Liver (tissue), 9 donors: ENCODE data around the gene CRISPLD2. TPM values are rescaled to one million over a fixed set of nuclear protein-coding genes. Genes with fewer than 3 reads are reported as not detected.

Experiments used
- DNase-seq: peaks from one replicate; pipeline ENCODE4 v3.0.0-alpha.2; 2017; ENCODE audit warnings: low spot score
- H3K27ac ChIP-seq, 2 donors: one replicate each; pipeline ENCODE4 v1.7.0; 2013; ENCODE audit warnings: inconsistent platforms in 2 of 2, low read length in 2 of 2, control low read depth in 1 of 2, low read depth in 1 of 2, mild to moderate bottlenecking in 1 of 2
- H3K27me3 ChIP-seq, 4 donors: one replicate each; pipeline versions ENCODE4 v1.6.1 to v1.7.0; 2013; ENCODE audit warnings: low read length in 3 of 4, inconsistent platforms in 1 of 4, mild to moderate bottlenecking in 1 of 4, moderate library complexity in 1 of 4; ENCODE audit not compliant: control insufficient read depth in 4 of 4, insufficient read depth in 4 of 4
- H3K36me3 ChIP-seq, 4 donors: one replicate each; pipeline versions ENCODE4 v1.6.1 to v1.7.0; 2013; ENCODE audit warnings: low read length in 3 of 4, mild to moderate bottlenecking in 3 of 4, low read depth in 1 of 4, moderate library complexity in 1 of 4; ENCODE audit not compliant: control insufficient read depth in 4 of 4, insufficient read depth in 3 of 4
- H3K4me1 ChIP-seq, 4 donors: one replicate each; pipeline versions ENCODE4 v1.6.1 to v1.7.0; 2013; ENCODE audit warnings: low read length in 3 of 4, mild to moderate bottlenecking in 3 of 4, moderate library complexity in 1 of 4; ENCODE audit not compliant: control insufficient read depth in 4 of 4, insufficient read depth in 4 of 4
- H3K4me3 ChIP-seq, 3 donors: one replicate each; pipeline versions ENCODE4 v1.6.1 to v1.7.0; 2013; ENCODE audit warnings: low read length in 3 of 3, control low read depth in 1 of 3, low read depth in 1 of 3, mild to moderate bottlenecking in 1 of 3
- H3K9ac ChIP-seq, 2 donors: one replicate each; pipeline ENCODE4 v1.7.0; 2013; ENCODE audit warnings: low read length in 2 of 2, mild to moderate bottlenecking in 2 of 2, moderate library complexity in 2 of 2, control low read depth in 1 of 2, low read depth in 1 of 2
- H3K9me3 ChIP-seq, 4 donors: one replicate each; pipeline versions ENCODE4 v1.6.1 to v1.7.0; 2013; ENCODE audit warnings: low read length in 3 of 4; ENCODE audit not compliant: control insufficient read depth in 4 of 4
- EGR1 ChIP-seq, 2 donors: IDR thresholded peaks; 2 replicates each; pipeline ENCODE4 v1.6.1; 2016 to 2018; ENCODE audit warnings: antibody characterized with exemption in 2 of 2, low read depth in 2 of 2
- FOXA1 ChIP-seq: IDR thresholded peaks from 2 replicates; pipeline ENCODE4 v1.6.1; 2016; ENCODE audit warnings: antibody characterized with exemption
- FOXA2 ChIP-seq: IDR thresholded peaks from 2 replicates; pipeline ENCODE4 v1.6.1; 2016; ENCODE audit warnings: antibody characterized with exemption
- GABPA ChIP-seq, 2 donors: IDR thresholded peaks in 1 of 2; conservative IDR thresholded peaks in 1 of 2; 2 replicates each; pipeline ENCODE4 v1.6.1; 2016; ENCODE audit warnings: antibody characterized with exemption in 2 of 2, mild to moderate bottlenecking in 1 of 2, moderate library complexity in 1 of 2
- HNF4A ChIP-seq, 2 donors: conservative IDR thresholded peaks; 2 replicates each; pipeline ENCODE4 v1.6.1; 2016; ENCODE audit warnings: antibody characterized with exemption in 2 of 2, mild to moderate bottlenecking in 2 of 2
- HNF4G ChIP-seq: IDR thresholded peaks from 2 replicates; pipeline ENCODE4 v1.6.1; 2016; ENCODE audit warnings: antibody characterized with exemption
- JUND ChIP-seq, 2 donors: IDR thresholded peaks; 2 replicates each; pipeline ENCODE4 v1.6.1; 2016; ENCODE audit warnings: antibody characterized with exemption in 2 of 2
- RAD21 ChIP-seq, 2 donors: IDR thresholded peaks; 2 replicates each; pipeline ENCODE4 v1.6.1; 2016; ENCODE audit warnings: antibody characterized with exemption in 2 of 2, mild to moderate bottlenecking in 2 of 2
- REST ChIP-seq: IDR thresholded peaks from 2 replicates; pipeline ENCODE4 v1.6.1; 2016; ENCODE audit warnings: antibody characterized with exemption, mild to moderate bottlenecking
- RXRA ChIP-seq, 2 donors: IDR thresholded peaks; 2 replicates each; pipeline ENCODE4 v1.6.1; 2017 to 2018; ENCODE audit warnings: antibody characterized with exemption in 2 of 2, mild to moderate bottlenecking in 1 of 2
- SP1 ChIP-seq: IDR thresholded peaks from 2 replicates; pipeline ENCODE4 v1.6.1; 2018; ENCODE audit warnings: antibody characterized with exemption, mild to moderate bottlenecking
- YY1 ChIP-seq: IDR thresholded peaks from 2 replicates; pipeline ENCODE4 v1.6.1; 2016; ENCODE audit warnings: antibody characterized with exemption, mild to moderate bottlenecking
- WGBS: extraction: QIAGEN DNeasy Blood & Tissue Kit; methylation state at CpG from one replicate; pipeline ENCODE4 v1.1.7; 2013; 5-methylcytosine and 5-hydroxymethylcytosine counted together
- polyA plus RNA-seq, 2 donors: library from polyadenylated mRNA; stranded (reverse) in 1 of 2; unstranded in 1 of 2; fragments of 200-250 nt in 1 of 2; fragments of >200 nt in 1 of 2; fragmentation: Nextera tagmentation in 1 of 2; extraction: Ambion mirVana in 1 of 2; gene quantifications; one replicate each; pipeline versions ENCODE4 v1.2.1 to v1.2.3, GENCODE V29; 2013 to 2015
- total RNA-seq, 2 donors: library from RNA; depleted of rRNA; stranded (reverse); fragments of >200 nt; gene quantifications; one replicate each; pipeline ENCODE4 v1.2.3, GENCODE V29; 2014
- TF ChIP-seq, protein P1 (sequence below): fragments of 150-350 bp; IDR thresholded peaks from 2 replicates; pipeline ENCODE4 v1.5.1; 2017; ENCODE audit warnings: improper control_type of control experiment, low read depth, low read length; ENCODE audit not compliant: missing input control
- TF ChIP-seq, protein P2 (sequence below): IDR thresholded peaks from 2 replicates; pipeline ENCODE4 v1.6.1; 2016; ENCODE audit warnings: antibody characterized with exemption
- TF ChIP-seq, protein P3 (sequence below): IDR thresholded peaks from 2 replicates; pipeline ENCODE4 v1.6.1; 2016; ENCODE audit warnings: antibody characterized with exemption
- donor health status: healthy.
- donor health status: healthy.
- donor health status: healthy.
- donor health status: healthy.
- donor health status: healthy.

Gene CRISPLD2
- total and polyA plus RNA-seq, 4 donors: 2.6 to 14.8 (median 4.1) TPM

DNA sequence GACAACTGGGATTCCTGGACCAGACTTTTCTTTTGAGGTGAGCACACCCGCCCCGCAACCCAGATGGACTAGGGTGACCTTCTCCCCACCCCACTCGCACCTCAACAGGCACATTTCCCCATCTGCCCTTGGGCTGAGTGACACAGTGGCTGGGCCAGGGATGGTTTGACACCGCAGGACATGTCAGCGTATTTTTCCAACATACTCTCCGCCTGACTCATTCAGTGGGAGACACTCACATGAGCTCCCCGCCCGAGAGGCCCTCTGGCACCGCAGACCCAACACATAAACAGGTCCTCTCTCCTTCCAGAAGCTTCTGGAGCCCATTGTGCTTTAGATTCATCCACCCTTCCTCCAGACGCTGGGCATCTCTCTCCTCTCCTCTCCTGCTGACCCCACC is 122.1 kb downstream of the CRISPLD2 start:
- 96% methylated on average over 10 of the region's 10 CpGs for WGBS
- no peak overlapping the region for H3K4me3 ChIP-seq

DNA sequence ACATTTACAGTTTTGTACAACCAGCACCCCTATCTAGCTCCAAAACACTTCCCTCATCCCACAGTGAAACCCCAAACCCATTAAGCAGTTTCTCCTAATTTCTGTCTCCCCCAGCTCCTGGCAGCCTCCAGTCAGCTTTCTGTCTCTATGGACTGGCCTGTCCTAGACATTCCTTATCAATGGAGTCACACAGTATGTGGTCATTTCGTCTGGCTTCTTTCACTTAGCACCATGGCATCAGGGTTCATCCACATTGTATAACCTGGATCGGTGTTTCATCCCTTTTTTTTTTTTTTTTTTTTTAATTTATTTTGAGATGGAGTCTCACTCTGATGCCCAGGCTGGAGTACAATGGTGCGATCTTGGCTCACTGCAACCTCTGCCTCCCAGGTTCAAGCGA is 123.0 kb downstream of the CRISPLD2 start:
- Histone ChIP-seq H3K36me3 (no peaks in the 10 kb centered on the region), H3K4me1 (peaks cover 0 to 2% (median 0%) of the 10 kb centered on the region in 4 donors), H3K4me3 (no peak overlapping the region), H3K9ac (no peak overlapping the region), H3K27ac (no peak overlapping the region), H3K9me3 (no peaks in the 10 kb centered on the region), H3K27me3 (no peaks in the 10 kb centered on the region)
- WGBS: 93% methylated on average over 4 of the region's 4 CpGs
- DNase-seq: no peak
- no peak for TF ChIP-seq EGR1 (IDR thresholded peaks at IDR 0.05; ENCODE audit: low read depth in 2 of 2)
- no peak for TF ChIP-seq JUND (IDR thresholded peaks at IDR 0.05)
- no peak for TF ChIP-seq HNF4A (conservative IDR thresholded peaks at IDR 0.05)
- TF ChIP-seq, protein P1, sequence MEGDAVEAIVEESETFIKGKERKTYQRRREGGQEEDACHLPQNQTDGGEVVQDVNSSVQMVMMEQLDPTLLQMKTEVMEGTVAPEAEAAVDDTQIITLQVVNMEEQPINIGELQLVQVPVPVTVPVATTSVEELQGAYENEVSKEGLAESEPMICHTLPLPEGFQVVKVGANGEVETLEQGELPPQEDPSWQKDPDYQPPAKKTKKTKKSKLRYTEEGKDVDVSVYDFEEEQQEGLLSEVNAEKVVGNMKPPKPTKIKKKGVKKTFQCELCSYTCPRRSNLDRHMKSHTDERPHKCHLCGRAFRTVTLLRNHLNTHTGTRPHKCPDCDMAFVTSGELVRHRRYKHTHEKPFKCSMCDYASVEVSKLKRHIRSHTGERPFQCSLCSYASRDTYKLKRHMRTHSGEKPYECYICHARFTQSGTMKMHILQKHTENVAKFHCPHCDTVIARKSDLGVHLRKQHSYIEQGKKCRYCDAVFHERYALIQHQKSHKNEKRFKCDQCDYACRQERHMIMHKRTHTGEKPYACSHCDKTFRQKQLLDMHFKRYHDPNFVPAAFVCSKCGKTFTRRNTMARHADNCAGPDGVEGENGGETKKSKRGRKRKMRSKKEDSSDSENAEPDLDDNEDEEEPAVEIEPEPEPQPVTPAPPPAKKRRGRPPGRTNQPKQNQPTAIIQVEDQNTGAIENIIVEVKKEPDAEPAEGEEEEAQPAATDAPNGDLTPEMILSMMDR: no peak
- no peak for TF ChIP-seq HNF4G
- no peak for TF ChIP-seq FOXA2
- TF ChIP-seq, protein P2, sequence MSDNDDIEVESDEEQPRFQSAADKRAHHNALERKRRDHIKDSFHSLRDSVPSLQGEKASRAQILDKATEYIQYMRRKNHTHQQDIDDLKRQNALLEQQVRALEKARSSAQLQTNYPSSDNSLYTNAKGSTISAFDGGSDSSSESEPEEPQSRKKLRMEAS: no peak
- TF ChIP-seq, protein P3, sequence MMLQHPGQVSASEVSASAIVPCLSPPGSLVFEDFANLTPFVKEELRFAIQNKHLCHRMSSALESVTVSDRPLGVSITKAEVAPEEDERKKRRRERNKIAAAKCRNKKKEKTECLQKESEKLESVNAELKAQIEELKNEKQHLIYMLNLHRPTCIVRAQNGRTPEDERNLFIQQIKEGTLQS: no peak
- no peak for TF ChIP-seq RAD21 (IDR thresholded peaks at IDR 0.05)
- no peak for TF ChIP-seq RXRA (IDR thresholded peaks at IDR 0.05)
- no peak for TF ChIP-seq SP1
- TF ChIP-seq YY1: no peak
- TF ChIP-seq GABPA (IDR thresholded peaks at IDR 0.05 in 1 of 2, conservative IDR thresholded peaks at IDR 0.05 in 1 of 2): no peak
- TF ChIP-seq FOXA1: no peak

More for the DNA sequence above, 122.1 kb downstream of the CRISPLD2 start:
- H3K27me3 ChIP-seq: no peaks in the 10 kb centered on the region
- no peak for DNase-seq
- TF ChIP-seq GABPA (IDR thresholded peaks at IDR 0.05 in 1 of 2, conservative IDR thresholded peaks at IDR 0.05 in 1 of 2): no peak
- TF ChIP-seq, protein P1: no peak
- no peak for TF ChIP-seq EGR1 (IDR thresholded peaks at IDR 0.05; ENCODE audit: low read depth in 2 of 2)
- TF ChIP-seq RAD21 (IDR thresholded peaks at IDR 0.05): no peak
- TF ChIP-seq JUND (IDR thresholded peaks at IDR 0.05): no peak
- no peak for TF ChIP-seq REST
- H3K9ac ChIP-seq: no peak overlapping the region
- no peak overlapping the region for H3K27ac ChIP-seq
- H3K9me3 ChIP-seq: no peaks in the 10 kb centered on the region
- H3K36me3 ChIP-seq: no peaks in the 10 kb centered on the region
- H3K4me1 ChIP-seq: peaks cover 0 to 2% (median 0%) of the 10 kb centered on the region in 4 donors
